GM21576 (cell line): ENCODE results near the gene MRPL28.
"Not testable (repeated sequence)": the region's sequence is repeated elsewhere in the genome, so short reads cannot be mapped to it uniquely, and the experiment has no call there.

Experiments used
- ATAC-seq: cut with Tn5 transposase; IDR thresholded peaks from one replicate; pipeline ENCODE4 v1.9.1; 2021; ENCODE audit warnings: mild to moderate bottlenecking, moderate library complexity; ENCODE audit not compliant: unreplicated experiment

MRPL28 gene

GRCh38 chr16:373848-374615 lies 3.7 kb upstream of the MRPL28 start:
- no peak for ATAC-seq

GRCh38 chr16:373020-373598 lies 2.8 kb upstream of the MRPL28 start:
- no peak for ATAC-seq

GRCh38 chr16:372302-372983 lies 2.1 kb upstream of the MRPL28 start:
- no peak for ATAC-seq

- no peak for ATAC-seq
Measured at GRCh38 chr16:371515-372301, 1.4 kb upstream of the MRPL28 start.

GRCh38 chr16:370979-371514 lies 709 bp upstream of the MRPL28 start:
- no peak for ATAC-seq

- no peak for ATAC-seq
Measured at GRCh38 chr16:369866-370436, 387 bp downstream of the MRPL28 start.

GRCh38 chr16:369275-369865 lies 968 bp downstream of the MRPL28 start:
- no peak for ATAC-seq

GRCh38 chr16:368388-369158 lies 1.8 kb downstream of the MRPL28 start:
- no peak for ATAC-seq

- no peak for ATAC-seq
Measured at GRCh38 chr16:367333-367903, 2.9 kb downstream of the MRPL28 start.

GRCh38 chr16:366476-366875 lies 3.9 kb downstream of the MRPL28 start:
- ATAC-seq: no peak

- no peak for ATAC-seq
Measured at GRCh38 chr16:364595-365491, 5.5 kb downstream of the MRPL28 start.

- ATAC-seq: no peak
Measured at GRCh38 chr16:363766-364490, 6.4 kb downstream of the MRPL28 start.

GRCh38 chr16:363110-363765 lies 7.1 kb downstream of the MRPL28 start:
- ATAC-seq: no peak

GRCh38 chr16:362702-362999 lies 7.7 kb downstream of the MRPL28 start:
- not testable (repeated sequence) for ATAC-seq

GRCh38 chr16:361872-362701 lies 8.3 kb downstream of the MRPL28 start:
- ATAC-seq: no peak

- no peak for ATAC-seq
Measured at GRCh38 chr16:361341-361871, 8.9 kb downstream of the MRPL28 start.
